H1 (cell line): ENCODE results near the gene NPTXR. TPM values are rescaled to one million over a fixed set of nuclear protein-coding genes. Genes with fewer than 3 reads are reported as not detected.

Source experiments
- CTCF ChIA-PET: fragments of 300-600 bp; sonication (Branson Sonifier 250); formaldehyde crosslinking; loops from one replicate; lab custom pipeline; 2021; ENCODE audit not compliant: partially characterized antibody; lab: Charles Lee
- POLR2A ChIA-PET: fragments of 300-600 bp; sonication (Branson Sonifier 250); formaldehyde crosslinking; loops from one replicate; lab custom pipeline; 2021; ENCODE audit warnings: inconsistent platforms; ENCODE audit not compliant: partially characterized antibody; lab: Charles Lee
- DNase-seq, 2 experiments: peaks; one replicate each; pipeline versions ENCODE4 v3.0.0 to v3.0.0-alpha.2; 2010 to 2022; ENCODE audit warnings: low spot score in 2 of 2, low read depth in 1 of 2, mixed read lengths in 1 of 2
- FAIRE-seq: peaks from 2 replicates; lab custom pipeline; 2011; peaks lifted over from hg19 to GRCh38; lab: Jason Lieb, UNC
- H2AFZ ChIP-seq: 2 replicates; pipeline ENCODE4 v1.8.1; 2012; ENCODE audit warnings: low read length, inconsistent platforms
- H2AK5ac ChIP-seq: 2 replicates; pipeline ENCODE4 v1.6.1; 2013; ENCODE audit warnings: low read depth, low read length
- H2BK120ac ChIP-seq: replicated peaks from 2 replicates; pipeline ENCODE3; 2013; ENCODE audit warnings: low read depth, low read length, inconsistent platforms
- H2BK12ac ChIP-seq: 2 replicates; pipeline ENCODE4 v1.6.1; 2013; ENCODE audit warnings: low read depth, low read length
- H2BK15ac ChIP-seq: 2 replicates; pipeline ENCODE4 v1.6.1; 2013; ENCODE audit warnings: low read length
- H2BK20ac ChIP-seq: 2 replicates; pipeline ENCODE4 v1.6.1; 2013; ENCODE audit warnings: low read length
- H2BK5ac ChIP-seq: 2 replicates; pipeline ENCODE4 v1.6.1; 2013; ENCODE audit warnings: low read depth, low read length
- H3K14ac ChIP-seq: 2 replicates; pipeline ENCODE4 v1.6.1; 2013; ENCODE audit warnings: inconsistent platforms; ENCODE audit not compliant: insufficient read length
- H3K18ac ChIP-seq: 2 replicates; pipeline ENCODE4 v1.6.1; 2013; ENCODE audit warnings: low read length; ENCODE audit errors: extremely low read depth
- H3K23ac ChIP-seq: 2 replicates; pipeline ENCODE4 v1.6.1; 2013; ENCODE audit warnings: inconsistent platforms; ENCODE audit not compliant: insufficient read length
- H3K23me2 ChIP-seq: 2 replicates; pipeline ENCODE4 v1.6.1; 2013; ENCODE audit warnings: low read depth, low read length
- H3K27ac ChIP-seq: 2 replicates; pipeline ENCODE4 v1.6.1; 2011; ENCODE audit warnings: low read depth, low read length, inconsistent platforms
- H3K27me3 ChIP-seq, 4 experiments: replicated peaks in 1 of 4; 1 replicate in 1 of 4; 2 replicates in 3 of 4; pipeline versions ENCODE4 v1.6.1 to v1.8.1; 2011 to 2013; ENCODE audit warnings: low read length in 3 of 4, mild to moderate bottlenecking in 3 of 4, inconsistent platforms in 2 of 4, mixed read lengths in 2 of 4, moderate library complexity in 1 of 4; ENCODE audit not compliant: control insufficient read depth in 3 of 4, insufficient read depth in 3 of 4; ENCODE audit errors: extremely low read depth in 1 of 4
- H3K36me3 ChIP-seq, 4 experiments: 2 replicates each; pipeline versions ENCODE4 v1.6.1 to v1.8.1; 2011 to 2013; ENCODE audit warnings: mild to moderate bottlenecking in 4 of 4, low read length in 3 of 4, moderate library complexity in 2 of 4, control low read depth in 1 of 4, inconsistent platforms in 1 of 4; ENCODE audit not compliant: insufficient read depth in 4 of 4, control insufficient read depth in 2 of 4
- H3K4ac ChIP-seq: replicated peaks from 2 replicates; pipeline ENCODE3; 2013; ENCODE audit warnings: low read length, low read depth, mixed read lengths, inconsistent platforms; ENCODE audit not compliant: insufficient read length
- H3K4me1 ChIP-seq, 4 experiments: replicated peaks in 1 of 4; 1 replicate in 1 of 4; 2 replicates in 3 of 4; pipeline versions ENCODE4 v1.6.1 to v1.8.1; 2011 to 2013; ENCODE audit warnings: low read length in 3 of 4, inconsistent platforms in 2 of 4, mixed read lengths in 1 of 4; ENCODE audit not compliant: insufficient read depth in 4 of 4, control insufficient read depth in 3 of 4
- H3K4me2 ChIP-seq, 2 experiments: 2 replicates each; pipeline versions ENCODE4 v1.6.1 to v1.8.1; 2011 to 2013; ENCODE audit warnings: low read depth in 2 of 2, low read length in 2 of 2, control low read depth in 1 of 2, inconsistent platforms in 1 of 2, mild to moderate bottlenecking in 1 of 2; ENCODE audit not compliant: insufficient read depth in 1 of 2
- H3K4me3 ChIP-seq, 4 experiments: fragments of 200-600, 300-600 bp in 1 of 4; sonication (generic), shearing (Covaris generic), sonication (Bioruptor Twin) in 1 of 4; 2 replicates each; pipeline versions ENCODE4 v1.5.1 to v1.8.1; 2011 to 2016; ENCODE audit warnings: low read length in 4 of 4, low read depth in 3 of 4, control low read depth in 2 of 4, inconsistent platforms in 2 of 4, mild to moderate bottlenecking in 2 of 4, mixed read lengths in 1 of 4, moderate library complexity in 1 of 4; ENCODE audit not compliant: insufficient read depth in 2 of 4; ENCODE audit errors: extremely low read depth in 1 of 4
- H3K56ac ChIP-seq: replicated peaks from 2 replicates; pipeline ENCODE3; 2013; ENCODE audit warnings: low read depth, mild to moderate bottlenecking, mixed read lengths, low read length, inconsistent platforms; ENCODE audit not compliant: insufficient read length
- H3K79me1 ChIP-seq: 2 replicates; pipeline ENCODE4 v1.6.1; 2013; ENCODE audit warnings: low read depth, low read length, control low read depth
- H3K79me2 ChIP-seq, 2 experiments: 2 replicates each; pipeline versions ENCODE4 v1.6.1 to v1.8.1; 2012 to 2013; ENCODE audit warnings: low read length in 2 of 2, mild to moderate bottlenecking in 2 of 2, inconsistent platforms in 1 of 2; ENCODE audit not compliant: insufficient read depth in 2 of 2, control insufficient read depth in 1 of 2
- H3K9ac ChIP-seq, 4 experiments: replicated peaks in 1 of 4; 1 replicate in 1 of 4; 2 replicates in 3 of 4; pipeline versions ENCODE4 v1.6.1 to v1.8.1; 2011 to 2013; ENCODE audit warnings: low read depth in 3 of 4, low read length in 3 of 4, control low read depth in 2 of 4, mild to moderate bottlenecking in 2 of 4, moderate library complexity in 2 of 4, inconsistent platforms in 1 of 4; ENCODE audit errors: extremely low read depth in 1 of 4
- H3K9me3 ChIP-seq, 2 experiments: 2 replicates each; pipeline versions ENCODE4 v1.6.1 to v1.8.1; 2012 to 2013; ENCODE audit warnings: mild to moderate bottlenecking in 2 of 2, moderate library complexity in 2 of 2, control low read depth in 1 of 2, inconsistent platforms in 1 of 2, low read depth in 1 of 2, low read length in 1 of 2, mixed read lengths in 1 of 2; ENCODE audit not compliant: insufficient read depth in 2 of 2
- H4K20me1 ChIP-seq, 2 experiments: replicated peaks in 1 of 2; 2 replicates each; pipeline versions ENCODE3 to v1.8.1; 2011 to 2013; ENCODE audit warnings: inconsistent platforms in 2 of 2, low read length in 2 of 2, mild to moderate bottlenecking in 1 of 2; ENCODE audit not compliant: insufficient read depth in 2 of 2, control insufficient read depth in 1 of 2
- H4K5ac ChIP-seq: 2 replicates; pipeline ENCODE4 v1.6.1; 2013; ENCODE audit warnings: low read length, low read depth, mixed read lengths, inconsistent platforms; ENCODE audit not compliant: insufficient read length
- H4K8ac ChIP-seq: 2 replicates; pipeline ENCODE4 v1.8.0; 2013; ENCODE audit warnings: mild to moderate bottlenecking, moderate library complexity, low read length, inconsistent platforms; ENCODE audit not compliant: insufficient read depth; ENCODE audit errors: extremely low read depth
- H4K91ac ChIP-seq: replicated peaks from 2 replicates; pipeline ENCODE3; 2013; ENCODE audit warnings: low read length, mixed read lengths, inconsistent platforms; ENCODE audit not compliant: insufficient read length
- ASH2L ChIP-seq: fragments of 200-600, 300-600 bp; sonication (generic); IDR thresholded peaks from one replicate; pipeline ENCODE4 v1.7.1; 2017; ENCODE audit warnings: low read length
- EGR1 ChIP-seq: IDR thresholded peaks from 2 replicates; pipeline ENCODE4 v1.6.1; 2011; ENCODE audit warnings: low read depth, low read length, borderline replicate concordance
- JUN ChIP-seq: IDR thresholded peaks from 2 replicates; pipeline ENCODE4 v1.6.1; 2011; ENCODE audit warnings: low read depth, mild to moderate bottlenecking, improper control_type of control experiment, low read length
- KDM5A ChIP-seq: fragments of 200-600 bp; IDR thresholded peaks from 2 replicates; pipeline ENCODE4 v1.7.1; 2012; ENCODE audit warnings: mild to moderate bottlenecking, low read length, inconsistent platforms, mixed read lengths
- MAFK ChIP-seq: IDR thresholded peaks from 2 replicates; pipeline ENCODE4 v1.6.1; 2012; ENCODE audit warnings: low read depth, mild to moderate bottlenecking, improper control_type of control experiment, low read length
- POLR2A ChIP-seq, 2 experiments: IDR thresholded peaks; 1 replicate in 1 of 2; 2 replicates in 1 of 2; pipeline ENCODE4 v1.6.1; 2011; ENCODE audit warnings: low read depth in 2 of 2, low read length in 2 of 2, mild to moderate bottlenecking in 2 of 2; ENCODE audit errors: control extremely low read depth in 1 of 2
- WGBS, 2 experiments: shearing (Covaris generic) in 1 of 2; methylation state at CpG; one replicate each; pipeline versions ENCODE4 v1.1.6 to v1.1.7; 2013 to 2015; ENCODE audit warnings: low lambda C conversion rate in 2 of 2, mixed read lengths in 2 of 2, inconsistent platforms in 1 of 2, low coverage in 1 of 2, missing lambda C conversion rate in 1 of 2; ENCODE audit not compliant: insufficient replicate concordance in 2 of 2, insufficient coverage in 1 of 2, insufficient read length in 1 of 2; ENCODE audit errors: extremely low coverage in 1 of 2, missing lambda C conversion rate in 1 of 2; 5-methylcytosine and 5-hydroxymethylcytosine counted together
- polyA plus RNA-seq, 7 experiments: library from polyadenylated mRNA; depleted of rRNA in 3 of 7; stranded (reverse) in 5 of 7; unstranded in 2 of 7; fragments of >200 nt in 5 of 7; fragments of 200-250 nt in 2 of 7; gene quantifications; 1 replicate in 5 of 7; 2 replicates in 1 of 7; 4 replicates in 1 of 7; pipeline versions ENCODE4 v1.2.1 to v1.2.3, GENCODE V29; 2011 to 2013; ENCODE audit warnings: missing spikeins in 2 of 7, mixed read lengths in 2 of 7
- total RNA-seq: library from RNA; stranded (reverse); fragmentation: NEBNext Ultra II Directional; extraction: Animal tissue kit (Norgen Biotek cat#: 25700); gene quantifications from 2 replicates; pipeline ENCODE4 v1.2.1, GENCODE V29; 2021

Gene NPTXR
- total and polyA plus RNA-seq, 2 of the 8 experiments (the other 6 are each of a cell fraction or from before 2014, with no cell fraction given): 3.7 to 6.4 TPM

DNA sequence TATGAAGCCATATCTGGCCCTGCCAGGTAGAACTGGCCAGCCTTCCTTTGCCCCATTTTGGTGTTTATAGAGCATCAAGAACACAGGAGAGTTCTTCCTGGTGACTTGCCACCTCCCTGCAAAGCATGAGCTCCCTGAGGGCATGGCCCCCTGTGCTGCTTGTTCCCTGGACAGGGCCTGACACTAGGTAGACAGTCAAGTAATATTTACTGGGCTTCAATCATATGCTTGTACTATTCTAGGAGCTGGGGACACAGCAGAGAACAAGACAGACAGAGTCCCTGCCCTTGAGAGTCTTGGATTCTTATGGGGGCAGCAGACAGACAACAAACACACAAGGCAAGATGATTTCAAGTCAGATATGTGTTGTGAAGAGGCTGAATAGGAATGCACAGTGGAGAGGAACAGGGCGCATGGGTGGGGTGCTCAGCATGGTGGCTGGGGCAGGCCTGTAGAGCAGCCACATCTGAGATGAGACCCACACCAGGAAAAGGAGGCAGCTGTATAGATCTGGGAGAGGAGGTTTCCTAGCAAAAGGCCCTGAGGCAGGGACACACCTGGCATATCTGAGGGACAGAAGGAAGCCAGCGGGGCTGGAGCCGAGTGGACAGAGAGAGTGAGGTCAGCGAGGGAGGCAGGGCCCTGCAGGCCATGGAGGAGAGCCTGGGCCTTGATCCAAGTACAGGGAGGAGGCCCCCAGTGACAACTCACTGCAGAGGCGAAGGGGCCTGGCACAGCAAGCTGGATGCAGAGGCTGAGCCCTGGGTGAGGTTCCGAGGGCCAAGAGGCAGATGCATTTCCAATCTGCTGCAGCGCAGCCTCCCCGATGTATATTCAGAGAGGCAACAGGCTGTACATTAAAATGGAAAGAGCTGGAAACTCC, 38.4 kb upstream of the NPTXR start:
- H2BK20ac ChIP-seq: no peak overlapping the region
- no peak overlapping the region for H2BK15ac ChIP-seq
- H3K18ac ChIP-seq: no peak overlapping the region
- H4K5ac ChIP-seq: no peak overlapping the region
- no peak for TF ChIP-seq EGR1
- TF ChIP-seq KDM5A: no peak
- TF ChIP-seq MAFK: no peak
- no peak for TF ChIP-seq JUN
- TF ChIP-seq POLR2A (IDR thresholded peaks at IDR 0.05; ENCODE audit: control extremely low read depth in 1 of 2, low read depth in 2 of 2, low read length in 2 of 2): no peak
- no peak for TF ChIP-seq ASH2L
- no peak overlapping the region for H3K56ac ChIP-seq
- H3K27me3 ChIP-seq: no peaks in the 10 kb centered on the region
- H2BK12ac ChIP-seq: no peak overlapping the region
- H3K4me1 ChIP-seq: no peaks in the 10 kb centered on the region
- DNase-seq (peak in 1 of 2 experiments; percentile 28), FAIRE-seq (no peak)
- ChIA-PET POLR2A (interaction anchor here (0.6 to 0.7 kb wide), 2 partner anchors 26 to 169 kb away, joined by 3 read pairs; no protein-coding TSS in a partner anchor), CTCF (interaction anchor here (0.5 to 4.2 kb wide), 4 partner anchors 13 to 120 kb away, joined by 3 to 21 read pairs (median 4); no protein-coding TSS in a partner anchor)
- no peak overlapping the region for H4K91ac ChIP-seq
- no peaks in the 10 kb centered on the region for H3K79me1 ChIP-seq
- H3K23ac ChIP-seq: no peak overlapping the region
- no peak overlapping the region for H2AK5ac ChIP-seq
- H2BK5ac ChIP-seq: no peak overlapping the region
- no peak overlapping the region for H3K27ac ChIP-seq
- no peak overlapping the region; the same call in 1 of the 2 replicates for H2AFZ ChIP-seq
- no peaks in the 10 kb centered on the region for H3K79me2 ChIP-seq
- H3K23me2 ChIP-seq: no peaks in the 10 kb centered on the region
- H3K14ac ChIP-seq: no peak overlapping the region
- no peaks in the 10 kb centered on the region for H3K36me3 ChIP-seq
- no peak overlapping the region for H3K4ac ChIP-seq
- WGBS, 2 experiments: 84% methylated on average over 8 of the region's 8 CpGs; no CpG with 5 or more reads in 1 of the 2 experiments
- H4K20me1 ChIP-seq: no peaks in the 10 kb centered on the region
- no peak overlapping the region for H4K8ac ChIP-seq
- H3K9me3 ChIP-seq: no peaks in the 10 kb centered on the region
- H3K4me3 ChIP-seq: no peak overlapping the region; a peak in 1 of 8 replicates
- H2BK120ac ChIP-seq: no peak overlapping the region
- H3K4me2 ChIP-seq: no peak overlapping the region
- H3K9ac ChIP-seq: no peak overlapping the region
